Nucleus accumbens (tissue), 56 donors: ENCODE measurements around the gene MSRB2.

Experiments
- DNase-seq, 56 donors: peaks; one replicate each; lab custom pipeline; 2025; lab: John Stamatoyannopoulos, UW

MSRB2 gene

GRCh38 chr10:23106331-23107072, 11.1 kb downstream of the MSRB2 start:
- DNase-seq: no peak

- DNase-seq: peak in 4 of 56 donors; percentile 9 to 31 (median 20)
Measured at GRCh38 chr10:23110722-23111516, 15.5 kb downstream of the MSRB2 start.

GRCh38 chr10:23111517-23112286, 16.3 kb downstream of the MSRB2 start:
- peak in 2 of 56 donors; percentile 7 to 12 for DNase-seq

GRCh38 chr10:23114228-23114850, 19.0 kb downstream of the MSRB2 start:
- no peak for DNase-seq

GRCh38 chr10:23116486-23117205, 21.3 kb downstream of the MSRB2 start:
- DNase-seq: no peak

GRCh38 chr10:23120001-23120934, 24.9 kb downstream of the MSRB2 start:
- peak in 48 of 56 donors; percentile 7 to 81 (median 56) for DNase-seq

GRCh38 chr10:23121135-23121534, 25.8 kb downstream of the MSRB2 start:
- no peak for DNase-seq

- DNase-seq: no peak
Measured at GRCh38 chr10:23136462-23136861, 41.1 kb downstream of the MSRB2 start.

- no peak for DNase-seq
Measured at GRCh38 chr10:23139677-23140076, 44.3 kb downstream of the MSRB2 start.

GRCh38 chr10:23141995-23142394, 46.6 kb downstream of the MSRB2 start:
- DNase-seq: no peak

GRCh38 chr10:23146258-23146657, 50.9 kb downstream of the MSRB2 start:
- no peak for DNase-seq

- DNase-seq: no peak
Measured at GRCh38 chr10:23147035-23147434, 51.7 kb downstream of the MSRB2 start.

- DNase-seq: no peak
Measured at GRCh38 chr10:23148214-23148613, 52.8 kb downstream of the MSRB2 start.

GRCh38 chr10:23150091-23150490, 54.7 kb downstream of the MSRB2 start:
- no peak for DNase-seq

- no peak for DNase-seq
Measured at GRCh38 chr10:23150610-23151009, 55.2 kb downstream of the MSRB2 start.

GRCh38 chr10:23151071-23151470, 55.7 kb downstream of the MSRB2 start:
- DNase-seq: no peak

GRCh38 chr10:23155169-23155568, 59.8 kb downstream of the MSRB2 start:
- DNase-seq: no peak

GRCh38 chr10:23156447-23157150, 61.2 kb downstream of the MSRB2 start:
- no peak for DNase-seq
